Measurements from ENCODE around the gene L3MBTL1.

L3MBTL1 gene

DNA sequence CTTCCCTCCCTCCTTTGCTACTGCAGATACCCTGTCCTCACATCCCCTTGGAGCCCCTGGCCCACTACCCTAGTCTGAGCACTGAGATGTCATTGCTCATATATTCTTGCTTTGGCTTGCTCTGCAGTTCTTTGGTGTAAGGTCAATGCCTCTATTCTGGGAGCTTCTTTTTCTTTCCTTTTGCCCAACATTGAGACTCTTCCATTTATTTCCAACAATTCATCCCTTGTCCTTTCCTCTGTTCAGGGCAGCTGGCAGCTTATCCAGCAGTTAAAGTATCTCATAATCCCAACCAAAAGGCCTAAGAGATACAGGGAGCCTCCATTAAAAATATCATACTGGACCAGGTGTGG is 23.6 kb downstream of the L3MBTL1 start:
- H3K79me2 ChIP-seq (ENCODE audit: insufficient read depth, low read length): no peaks in the 10 kb centered on the region
- TF ChIP-seq, protein P1, sequence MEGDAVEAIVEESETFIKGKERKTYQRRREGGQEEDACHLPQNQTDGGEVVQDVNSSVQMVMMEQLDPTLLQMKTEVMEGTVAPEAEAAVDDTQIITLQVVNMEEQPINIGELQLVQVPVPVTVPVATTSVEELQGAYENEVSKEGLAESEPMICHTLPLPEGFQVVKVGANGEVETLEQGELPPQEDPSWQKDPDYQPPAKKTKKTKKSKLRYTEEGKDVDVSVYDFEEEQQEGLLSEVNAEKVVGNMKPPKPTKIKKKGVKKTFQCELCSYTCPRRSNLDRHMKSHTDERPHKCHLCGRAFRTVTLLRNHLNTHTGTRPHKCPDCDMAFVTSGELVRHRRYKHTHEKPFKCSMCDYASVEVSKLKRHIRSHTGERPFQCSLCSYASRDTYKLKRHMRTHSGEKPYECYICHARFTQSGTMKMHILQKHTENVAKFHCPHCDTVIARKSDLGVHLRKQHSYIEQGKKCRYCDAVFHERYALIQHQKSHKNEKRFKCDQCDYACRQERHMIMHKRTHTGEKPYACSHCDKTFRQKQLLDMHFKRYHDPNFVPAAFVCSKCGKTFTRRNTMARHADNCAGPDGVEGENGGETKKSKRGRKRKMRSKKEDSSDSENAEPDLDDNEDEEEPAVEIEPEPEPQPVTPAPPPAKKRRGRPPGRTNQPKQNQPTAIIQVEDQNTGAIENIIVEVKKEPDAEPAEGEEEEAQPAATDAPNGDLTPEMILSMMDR (conservative IDR thresholded peaks at IDR 0.05; ENCODE audit: low read length): no peak
- no peak for TF ChIP-seq EZH2phosphoT487 (IDR thresholded peaks at IDR 0.05; ENCODE audit: borderline replicate concordance)
- H3K9ac ChIP-seq (ENCODE audit: low read depth, low read length, poor library complexity, severe bottlenecking): no peak overlapping the region
- H4K20me1 ChIP-seq (ENCODE audit: insufficient read depth, low read length, poor library complexity, severe bottlenecking): no peaks in the 10 kb centered on the region
- no peaks in the 10 kb centered on the region for H3F3A ChIP-seq (ENCODE audit: low read depth)
- no peak overlapping the region for H3K4me2 ChIP-seq (ENCODE audit: low read depth, low read length, poor library complexity, severe bottlenecking)
- H3K4me1 ChIP-seq (ENCODE audit: insufficient read depth, low read length, poor library complexity, severe bottlenecking): no peaks in the 10 kb centered on the region
- H3K27me3 ChIP-seq (ENCODE audit: insufficient read depth, low read length, poor library complexity, severe bottlenecking): no peaks in the 10 kb centered on the region
- H3K36me3 ChIP-seq (ENCODE audit: insufficient read depth, low read length): no peaks in the 10 kb centered on the region
- H3K9me3 ChIP-seq (ENCODE audit: insufficient read depth, low read depth, low read length): no peaks in the 10 kb centered on the region
- H3K4me3 ChIP-seq (ENCODE audit: low read length, poor library complexity, severe bottlenecking): no peak overlapping the region
- H3K9me2 ChIP-seq (replicated peaks; ENCODE audit: low read depth, low read length): no peaks in the 10 kb centered on the region
- H2AFZ ChIP-seq (ENCODE audit: low read length): no peak overlapping the region

GRCh38 chr20:43532416-43533055 is 25.0 kb downstream of the L3MBTL1 start:
- H3K79me2 ChIP-seq (ENCODE audit: insufficient read depth, low read length): no peaks in the 10 kb centered on the region
- no peak overlapping the region for H3K4me3 ChIP-seq (ENCODE audit: low read length, poor library complexity, severe bottlenecking)
- H3K4me2 ChIP-seq (ENCODE audit: low read depth, low read length, poor library complexity, severe bottlenecking): no peak overlapping the region
- H3K36me3 ChIP-seq (ENCODE audit: insufficient read depth, low read length): no peaks in the 10 kb centered on the region
- no peaks in the 10 kb centered on the region for H3K4me1 ChIP-seq (ENCODE audit: insufficient read depth, low read length, poor library complexity, severe bottlenecking)
- H2AFZ ChIP-seq (ENCODE audit: low read length): no peak overlapping the region
- H3K27me3 ChIP-seq (ENCODE audit: insufficient read depth, low read length, poor library complexity, severe bottlenecking): no peaks in the 10 kb centered on the region
- H3K9me2 ChIP-seq (replicated peaks; ENCODE audit: low read depth, low read length): no peaks in the 10 kb centered on the region
- no peaks in the 10 kb centered on the region for H3F3A ChIP-seq (ENCODE audit: low read depth)
- no peaks in the 10 kb centered on the region for H3K9me3 ChIP-seq (ENCODE audit: insufficient read depth, low read depth, low read length)
- TF ChIP-seq, protein P1 (conservative IDR thresholded peaks at IDR 0.05; ENCODE audit: low read length): no peak
- TF ChIP-seq EZH2phosphoT487 (IDR thresholded peaks at IDR 0.05; ENCODE audit: borderline replicate concordance): no peak
- no peaks in the 10 kb centered on the region for H4K20me1 ChIP-seq (ENCODE audit: insufficient read depth, low read length, poor library complexity, severe bottlenecking)
- H3K9ac ChIP-seq (ENCODE audit: low read depth, low read length, poor library complexity, severe bottlenecking): no peak overlapping the region

GRCh38 chr20:43533060-43533459 is 25.6 kb downstream of the L3MBTL1 start:
- H2AFZ ChIP-seq (ENCODE audit: low read length): no peak overlapping the region
- no peak overlapping the region for H3K4me3 ChIP-seq (ENCODE audit: low read length, poor library complexity, severe bottlenecking)
- no peaks in the 10 kb centered on the region for H3K4me1 ChIP-seq (ENCODE audit: insufficient read depth, low read length, poor library complexity, severe bottlenecking)
- no peaks in the 10 kb centered on the region for H4K20me1 ChIP-seq (ENCODE audit: insufficient read depth, low read length, poor library complexity, severe bottlenecking)
- no peak overlapping the region for H3K4me2 ChIP-seq (ENCODE audit: low read depth, low read length, poor library complexity, severe bottlenecking)
- H3K9me3 ChIP-seq (ENCODE audit: insufficient read depth, low read depth, low read length): no peaks in the 10 kb centered on the region
- no peak for TF ChIP-seq EZH2phosphoT487 (IDR thresholded peaks at IDR 0.05; ENCODE audit: borderline replicate concordance)
- TF ChIP-seq, protein P1 (conservative IDR thresholded peaks at IDR 0.05; ENCODE audit: low read length): no peak
- no peaks in the 10 kb centered on the region for H3K79me2 ChIP-seq (ENCODE audit: insufficient read depth, low read length)
- no peaks in the 10 kb centered on the region for H3F3A ChIP-seq (ENCODE audit: low read depth)
- H3K9me2 ChIP-seq (replicated peaks; ENCODE audit: low read depth, low read length): no peaks in the 10 kb centered on the region
- H3K36me3 ChIP-seq (ENCODE audit: insufficient read depth, low read length): no peaks in the 10 kb centered on the region
- no peaks in the 10 kb centered on the region for H3K27me3 ChIP-seq (ENCODE audit: insufficient read depth, low read length, poor library complexity, severe bottlenecking)
- H3K9ac ChIP-seq (ENCODE audit: low read depth, low read length, poor library complexity, severe bottlenecking): no peak overlapping the region

Measured in Loucy (cell line).